Measurements from ENCODE around the gene ATPAF1. TPM values are rescaled to one million over a fixed set of nuclear protein-coding genes. Genes with fewer than 3 reads are reported as not detected.
"Not testable (repeated sequence)": the region's sequence is repeated elsewhere in the genome, so short reads cannot be mapped to it uniquely, and the experiment has no call there.

Gene ATPAF1
- total and polyA plus RNA-seq, 10 of the 15 experiments (the other 5 are each of a cell fraction or from before 2014, with no cell fraction given) = 15.2 to 93.5 (median 48.4) TPM

DNA sequence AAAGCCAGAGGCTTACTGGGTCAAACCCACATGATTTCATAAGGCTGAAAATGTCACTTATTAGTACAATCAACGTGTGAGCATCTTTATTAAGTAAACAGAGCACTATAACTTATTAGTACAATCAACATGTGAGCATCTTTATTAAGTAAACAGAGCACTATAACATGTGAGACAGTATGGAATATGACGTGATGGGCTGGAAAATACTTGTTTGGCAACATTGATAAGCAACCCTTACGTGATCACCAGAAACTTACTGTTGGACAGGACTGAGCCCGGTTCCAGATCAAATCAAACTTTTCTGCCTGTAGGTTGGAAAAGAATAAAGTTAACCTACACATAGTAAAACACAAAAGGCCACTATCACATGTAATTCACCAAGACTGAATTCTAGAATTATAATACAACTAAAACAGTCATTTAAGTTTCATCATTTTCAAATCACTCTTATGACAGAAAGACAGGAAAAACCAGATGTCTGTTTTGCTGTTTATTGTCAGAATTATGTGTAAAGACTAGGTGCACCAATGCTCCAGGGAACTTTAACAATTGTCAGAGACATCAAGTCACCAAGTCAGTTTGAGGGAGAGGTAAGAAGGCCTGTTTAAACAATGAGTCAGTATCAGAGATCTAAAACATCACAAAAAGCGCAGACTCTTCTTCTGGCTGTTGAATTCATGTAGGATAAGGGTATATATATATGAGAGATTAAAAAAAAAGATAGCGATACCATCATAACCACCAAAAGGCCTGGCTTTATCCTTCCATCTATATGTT, 15.7 kb downstream of the ATPAF1 start (continued):
- TF ChIP-seq, protein P1, sequence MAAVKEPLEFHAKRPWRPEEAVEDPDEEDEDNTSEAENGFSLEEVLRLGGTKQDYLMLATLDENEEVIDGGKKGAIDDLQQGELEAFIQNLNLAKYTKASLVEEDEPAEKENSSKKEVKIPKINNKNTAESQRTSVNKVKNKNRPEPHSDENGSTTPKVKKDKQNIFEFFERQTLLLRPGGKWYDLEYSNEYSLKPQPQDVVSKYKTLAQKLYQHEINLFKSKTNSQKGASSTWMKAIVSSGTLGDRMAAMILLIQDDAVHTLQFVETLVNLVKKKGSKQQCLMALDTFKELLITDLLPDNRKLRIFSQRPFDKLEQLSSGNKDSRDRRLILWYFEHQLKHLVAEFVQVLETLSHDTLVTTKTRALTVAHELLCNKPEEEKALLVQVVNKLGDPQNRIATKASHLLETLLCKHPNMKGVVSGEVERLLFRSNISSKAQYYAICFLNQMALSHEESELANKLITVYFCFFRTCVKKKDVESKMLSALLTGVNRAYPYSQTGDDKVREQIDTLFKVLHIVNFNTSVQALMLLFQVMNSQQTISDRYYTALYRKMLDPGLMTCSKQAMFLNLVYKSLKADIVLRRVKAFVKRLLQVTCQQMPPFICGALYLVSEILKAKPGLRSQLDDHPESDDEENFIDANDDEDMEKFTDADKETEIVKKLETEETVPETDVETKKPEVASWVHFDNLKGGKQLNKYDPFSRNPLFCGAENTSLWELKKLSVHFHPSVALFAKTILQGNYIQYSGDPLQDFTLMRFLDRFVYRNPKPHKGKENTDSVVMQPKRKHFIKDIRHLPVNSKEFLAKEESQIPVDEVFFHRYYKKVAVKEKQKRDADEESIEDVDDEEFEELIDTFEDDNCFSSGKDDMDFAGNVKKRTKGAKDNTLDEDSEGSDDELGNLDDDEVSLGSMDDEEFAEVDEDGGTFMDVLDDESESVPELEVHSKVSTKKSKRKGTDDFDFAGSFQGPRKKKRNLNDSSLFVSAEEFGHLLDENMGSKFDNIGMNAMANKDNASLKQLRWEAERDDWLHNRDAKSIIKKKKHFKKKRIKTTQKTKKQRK (IDR thresholded peaks at IDR 0.05; ENCODE audit: low read depth, low read length) = no peak
- TF ChIP-seq, protein P2, sequence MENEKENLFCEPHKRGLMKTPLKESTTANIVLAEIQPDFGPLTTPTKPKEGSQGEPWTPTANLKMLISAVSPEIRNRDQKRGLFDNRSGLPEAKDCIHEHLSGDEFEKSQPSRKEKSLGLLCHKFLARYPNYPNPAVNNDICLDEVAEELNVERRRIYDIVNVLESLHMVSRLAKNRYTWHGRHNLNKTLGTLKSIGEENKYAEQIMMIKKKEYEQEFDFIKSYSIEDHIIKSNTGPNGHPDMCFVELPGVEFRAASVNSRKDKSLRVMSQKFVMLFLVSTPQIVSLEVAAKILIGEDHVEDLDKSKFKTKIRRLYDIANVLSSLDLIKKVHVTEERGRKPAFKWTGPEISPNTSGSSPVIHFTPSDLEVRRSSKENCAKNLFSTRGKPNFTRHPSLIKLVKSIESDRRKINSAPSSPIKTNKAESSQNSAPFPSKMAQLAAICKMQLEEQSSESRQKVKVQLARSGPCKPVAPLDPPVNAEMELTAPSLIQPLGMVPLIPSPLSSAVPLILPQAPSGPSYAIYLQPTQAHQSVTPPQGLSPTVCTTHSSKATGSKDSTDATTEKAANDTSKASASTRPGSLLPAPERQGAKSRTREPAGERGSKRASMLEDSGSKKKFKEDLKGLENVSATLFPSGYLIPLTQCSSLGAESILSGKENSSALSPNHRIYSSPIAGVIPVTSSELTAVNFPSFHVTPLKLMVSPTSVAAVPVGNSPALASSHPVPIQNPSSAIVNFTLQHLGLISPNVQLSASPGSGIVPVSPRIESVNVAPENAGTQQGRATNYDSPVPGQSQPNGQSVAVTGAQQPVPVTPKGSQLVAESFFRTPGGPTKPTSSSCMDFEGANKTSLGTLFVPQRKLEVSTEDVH (IDR thresholded peaks at IDR 0.05; ENCODE audit: low read depth, partially characterized antibody) = no peak
- TF ChIP-seq SRF (IDR thresholded peaks at IDR 0.05; ENCODE audit: low read depth in 2 of 2, low read length in 2 of 2) (no peak), FOXM1 (IDR thresholded peaks at IDR 0.05; ENCODE audit: low read depth, low read length) (no peak), CHD1 (IDR thresholded peaks at IDR 0.05; ENCODE audit: low read depth, low read length) (no peak), NFYB (IDR thresholded peaks at IDR 0.05; ENCODE audit: insufficient read depth, low read depth, low read length) (no peak)
- TF ChIP-seq, protein P3, sequence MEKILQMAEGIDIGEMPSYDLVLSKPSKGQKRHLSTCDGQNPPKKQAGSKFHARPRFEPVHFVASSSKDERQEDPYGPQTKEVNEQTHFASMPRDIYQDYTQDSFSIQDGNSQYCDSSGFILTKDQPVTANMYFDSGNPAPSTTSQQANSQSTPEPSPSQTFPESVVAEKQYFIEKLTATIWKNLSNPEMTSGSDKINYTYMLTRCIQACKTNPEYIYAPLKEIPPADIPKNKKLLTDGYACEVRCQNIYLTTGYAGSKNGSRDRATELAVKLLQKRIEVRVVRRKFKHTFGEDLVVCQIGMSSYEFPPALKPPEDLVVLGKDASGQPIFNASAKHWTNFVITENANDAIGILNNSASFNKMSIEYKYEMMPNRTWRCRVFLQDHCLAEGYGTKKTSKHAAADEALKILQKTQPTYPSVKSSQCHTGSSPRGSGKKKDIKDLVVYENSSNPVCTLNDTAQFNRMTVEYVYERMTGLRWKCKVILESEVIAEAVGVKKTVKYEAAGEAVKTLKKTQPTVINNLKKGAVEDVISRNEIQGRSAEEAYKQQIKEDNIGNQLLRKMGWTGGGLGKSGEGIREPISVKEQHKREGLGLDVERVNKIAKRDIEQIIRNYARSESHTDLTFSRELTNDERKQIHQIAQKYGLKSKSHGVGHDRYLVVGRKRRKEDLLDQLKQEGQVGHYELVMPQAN (conservative IDR thresholded peaks at IDR 0.05) = no peak
- TF ChIP-seq, protein P4, sequence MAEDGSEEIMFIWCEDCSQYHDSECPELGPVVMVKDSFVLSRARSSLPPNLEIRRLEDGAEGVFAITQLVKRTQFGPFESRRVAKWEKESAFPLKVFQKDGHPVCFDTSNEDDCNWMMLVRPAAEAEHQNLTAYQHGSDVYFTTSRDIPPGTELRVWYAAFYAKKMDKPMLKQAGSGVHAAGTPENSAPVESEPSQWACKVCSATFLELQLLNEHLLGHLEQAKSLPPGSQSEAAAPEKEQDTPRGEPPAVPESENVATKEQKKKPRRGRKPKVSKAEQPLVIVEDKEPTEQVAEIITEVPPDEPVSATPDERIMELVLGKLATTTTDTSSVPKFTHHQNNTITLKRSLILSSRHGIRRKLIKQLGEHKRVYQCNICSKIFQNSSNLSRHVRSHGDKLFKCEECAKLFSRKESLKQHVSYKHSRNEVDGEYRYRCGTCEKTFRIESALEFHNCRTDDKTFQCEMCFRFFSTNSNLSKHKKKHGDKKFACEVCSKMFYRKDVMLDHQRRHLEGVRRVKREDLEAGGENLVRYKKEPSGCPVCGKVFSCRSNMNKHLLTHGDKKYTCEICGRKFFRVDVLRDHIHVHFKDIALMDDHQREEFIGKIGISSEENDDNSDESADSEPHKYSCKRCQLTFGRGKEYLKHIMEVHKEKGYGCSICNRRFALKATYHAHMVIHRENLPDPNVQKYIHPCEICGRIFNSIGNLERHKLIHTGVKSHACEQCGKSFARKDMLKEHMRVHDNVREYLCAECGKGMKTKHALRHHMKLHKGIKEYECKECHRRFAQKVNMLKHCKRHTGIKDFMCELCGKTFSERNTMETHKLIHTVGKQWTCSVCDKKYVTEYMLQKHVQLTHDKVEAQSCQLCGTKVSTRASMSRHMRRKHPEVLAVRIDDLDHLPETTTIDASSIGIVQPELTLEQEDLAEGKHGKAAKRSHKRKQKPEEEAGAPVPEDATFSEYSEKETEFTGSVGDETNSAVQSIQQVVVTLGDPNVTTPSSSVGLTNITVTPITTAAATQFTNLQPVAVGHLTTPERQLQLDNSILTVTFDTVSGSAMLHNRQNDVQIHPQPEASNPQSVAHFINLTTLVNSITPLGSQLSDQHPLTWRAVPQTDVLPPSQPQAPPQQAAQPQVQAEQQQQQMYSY (CRISPR knock-in tag; IDR thresholded peaks at IDR 0.05) = no peak

DNA sequence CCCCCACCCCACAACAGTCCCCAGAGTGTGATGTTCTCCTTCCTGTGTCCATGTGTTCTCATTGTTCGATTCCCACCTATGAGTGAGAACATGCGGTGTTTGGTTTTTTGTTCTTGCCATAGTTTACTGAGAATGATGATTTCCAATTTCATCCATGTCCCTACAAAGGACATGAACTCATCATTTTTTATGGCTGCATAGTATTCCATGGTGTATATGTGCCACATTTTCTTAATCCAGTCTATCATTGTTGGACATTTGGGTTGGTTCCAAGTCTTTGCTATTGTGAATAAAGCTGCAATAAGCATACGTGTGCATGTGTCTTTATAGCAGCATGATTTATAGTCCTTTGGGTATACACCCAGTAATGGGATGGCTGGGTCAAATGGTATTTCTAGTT, 17.0 kb downstream of the ATPAF1 start:
- RAD21 ChIA-PET (ENCODE audit: unreplicated experiment); ATAC-seq; FAIRE-seq; H3K27me3 ChIP-seq (replicated peaks in 1 of 2; ENCODE audit: control insufficient read depth in 2 of 2, insufficient read depth in 2 of 2, low read length in 1 of 2); H3K27ac ChIP-seq (ENCODE audit: control insufficient read depth, insufficient read depth); SMC1A ChIA-PET (ENCODE audit: uncharacterized antibody, unreplicated experiment); H3K79me2 ChIP-seq (ENCODE audit: control insufficient read depth, insufficient read depth, low read length); H3K4me1 ChIP-seq (ENCODE audit: control insufficient read depth, insufficient read depth, low read length); DNase-seq (ENCODE audit: low read depth, low spot score); H2AFZ ChIP-seq (ENCODE audit: control insufficient read depth, low read depth, low read length); CTCF ChIA-PET; POLR2A ChIA-PET; H4K20me1 ChIP-seq (ENCODE audit: control insufficient read depth, insufficient read depth); H3K4me2 ChIP-seq (ENCODE audit: control insufficient read depth, insufficient read depth); in situ Hi-C loops (cut with MboI); H3K9ac ChIP-seq (ENCODE audit: control insufficient read depth, insufficient read depth, low read length); H3K9me3 ChIP-seq (replicated peaks; ENCODE audit: control insufficient read depth, insufficient read depth, low read length); H3K4me3 ChIP-seq; intact Hi-C loops (cut with micrococcal nuclease; ENCODE audit: unreplicated experiment): not testable (repeated sequence)
- peaks cover 2 to 20% of the 10 kb centered on the region in 2 experiments for H3K36me3 ChIP-seq (ENCODE audit: control insufficient read depth in 2 of 2, insufficient read depth in 2 of 2, low read length in 1 of 2)
- WGBS (ENCODE audit: insufficient coverage, insufficient replicate concordance, low lambda C conversion rate, missing lambda C conversion rate) = 85% methylated on average over 2 of the region's 3 CpGs
- TSS peak; percentile 53 for BruUV-seq (replicated peaks)
